Naive thymus-derived CD4-positive, alpha-beta T cell (primary cell): Measurements from ENCODE around the gene GPR85. TPM values are rescaled to one million over a fixed set of nuclear protein-coding genes. Genes with fewer than 3 reads are reported as not detected.
"Not testable (repeated sequence)": the region's sequence is repeated elsewhere in the genome, so short reads cannot be mapped to it uniquely, and the experiment has no call there.

ENCODE experiments used
- ATAC-seq: fragments of 150-1000 bp; cut with Tn5 transposase; 2 replicates; pipeline ENCODE4 v1.10.0; 2021; ENCODE audit warnings: mild to moderate bottlenecking, moderate library complexity
- CTCF ChIA-PET: fragments of 350-600 bp; sonication (Branson Sonifier 250); formaldehyde crosslinking; loops from one replicate; lab custom pipeline; 2021; ENCODE audit warnings: antibody characterized with exemption; lab: Charles Lee
- POLR2A ChIA-PET: fragments of 350-600 bp; sonication (Branson Sonifier 250); formaldehyde crosslinking; loops from one replicate; lab custom pipeline; 2021; ENCODE audit warnings: antibody characterized with exemption, inconsistent platforms; lab: Charles Lee
- DNase-seq, 9 donors: peaks; one replicate each; pipeline versions ENCODE4 v3.0.0 to v3.0.0-alpha.2; 2020 to 2022; ENCODE audit warnings: mixed read lengths in 1 of 9
- H3K27ac ChIP-seq: one replicate; pipeline ENCODE4 v1.7.0; 2013; ENCODE audit warnings: mild to moderate bottlenecking, low read depth, low read length, moderate library complexity
- H3K27me3 ChIP-seq, 2 donors: one replicate each; pipeline ENCODE4 v1.7.0; 2013; ENCODE audit warnings: low read length in 2 of 2, mild to moderate bottlenecking in 2 of 2, moderate library complexity in 2 of 2; ENCODE audit not compliant: control insufficient read depth in 2 of 2, insufficient read depth in 2 of 2
- H3K36me3 ChIP-seq, 3 experiments: 1 replicate in 2 of 3; 2 replicates in 1 of 3; pipeline ENCODE4 v1.7.0; 2013; ENCODE audit warnings: low read length in 3 of 3, mild to moderate bottlenecking in 3 of 3, moderate library complexity in 1 of 3; ENCODE audit not compliant: insufficient read depth in 3 of 3, control insufficient read depth in 2 of 3
- H3K4me1 ChIP-seq, 2 donors: one replicate each; pipeline ENCODE4 v1.7.0; 2013; ENCODE audit warnings: low read length in 2 of 2, mild to moderate bottlenecking in 2 of 2, moderate library complexity in 1 of 2; ENCODE audit not compliant: control insufficient read depth in 2 of 2, insufficient read depth in 2 of 2
- H3K4me3 ChIP-seq: 2 replicates; pipeline ENCODE4 v1.7.0; 2013; ENCODE audit warnings: mild to moderate bottlenecking, low read length
- H3K9me3 ChIP-seq, 3 experiments: 1 replicate in 2 of 3; 2 replicates in 1 of 3; pipeline ENCODE4 v1.7.0; 2013; ENCODE audit warnings: low read length in 3 of 3; ENCODE audit not compliant: control insufficient read depth in 2 of 3
- H3K27ac Mint-ChIP-seq, 9 donors: one replicate each; pipeline ENCODE4 v1.8.0; 2020 to 2022; ENCODE audit warnings: mixed read lengths in 9 of 9, mild to moderate bottlenecking in 8 of 9, moderate library complexity in 5 of 9, inconsistent platforms in 2 of 9
- H3K27me3 Mint-ChIP-seq, 5 donors: one replicate each; pipeline ENCODE4 v1.8.0; 2021 to 2022; ENCODE audit warnings: mixed read lengths in 5 of 5, mild to moderate bottlenecking in 1 of 5
- H3K36me3 Mint-ChIP-seq, 5 donors: one replicate each; pipeline ENCODE4 v1.8.0; 2020 to 2022; ENCODE audit warnings: mixed read lengths in 5 of 5, mild to moderate bottlenecking in 3 of 5, inconsistent platforms in 1 of 5
- H3K4me1 Mint-ChIP-seq, 7 donors: one replicate each; pipeline ENCODE4 v1.8.0; 2020 to 2022; ENCODE audit warnings: mixed read lengths in 7 of 7, mild to moderate bottlenecking in 3 of 7, inconsistent platforms in 1 of 7
- H3K4me3 Mint-ChIP-seq, 10 donors: one replicate each; pipeline ENCODE4 v1.8.0; 2020 to 2022; ENCODE audit warnings: mild to moderate bottlenecking in 10 of 10, mixed read lengths in 10 of 10, moderate library complexity in 6 of 10, inconsistent platforms in 2 of 10
- H3K9me3 Mint-ChIP-seq, 11 donors: one replicate each; pipeline ENCODE4 v1.8.0; 2020 to 2022; ENCODE audit warnings: mixed read lengths in 11 of 11, mild to moderate bottlenecking in 4 of 11, inconsistent platforms in 1 of 11, moderate library complexity in 1 of 11
- intact Hi-C, 2 donors: fragments of 100-400 bp; cut with micrococcal nuclease; formaldehyde crosslinking; loops; one replicate each; pipeline ENCODE4 v1.15.1; 2023
- polyA plus RNA-seq, 2 donors: library from polyadenylated mRNA; unstranded; fragments of 300-500 nt; fragmentation: Illumina TruSeq; gene quantifications; one replicate each; pipeline ENCODE4 v1.2.3, GENCODE V29; 2021
- total RNA-seq, 6 experiments: library from RNA in 5 of 6; stranded (reverse) in 5 of 6; gene quantifications; 1 replicate in 5 of 6; 2 replicates in 1 of 6; pipeline ENCODE4 v1.2.3 and lab custom pipeline; 2021 to 2026

The GPR85 gene
- total and polyA plus RNA-seq, 7 experiments from 2014 or later: 0.13 TPM; not detected in 6

- Mint-ChIP-seq H3K4me3 (no peak overlapping the region), H3K27ac (no peak overlapping the region), H3K4me1 (no peaks in the 10 kb centered on the region), H3K27me3 (peaks cover 4 to 27% (median 9%) of the 10 kb centered on the region in 5 donors), H3K9me3 (peaks cover 0 to 2% (median 0%) of the 10 kb centered on the region in 11 donors), H3K36me3 (no peaks in the 10 kb centered on the region)
- ChIA-PET POLR2A (no interaction called here), CTCF (no interaction called here)
- H3K36me3 ChIP-seq: no peaks in the 10 kb centered on the region
- H3K4me1 ChIP-seq: no peaks in the 10 kb centered on the region
- DNase-seq (no peak), ATAC-seq (peak; percentile 61)
- H3K27me3 ChIP-seq: peaks cover 0 to 3% of the 10 kb centered on the region in 2 donors
- no peak overlapping the region for H3K4me3 ChIP-seq
- no peak overlapping the region for H3K27ac ChIP-seq
- intact Hi-C loops: no loop called here
- no peaks in the 10 kb centered on the region for H3K9me3 ChIP-seq
These were observed 15.2 kb downstream of the GPR85 start for GRCh38 chr7:113071465-113071864.

GRCh38 chr7:113062499-113062898, 24.1 kb downstream of the GPR85 start:
- Histone ChIP-seq H3K36me3 (no peaks in the 10 kb centered on the region), H3K4me1 (no peaks in the 10 kb centered on the region), H3K27me3 (peaks cover 0 to 3% of the 10 kb centered on the region in 2 donors), H3K27ac (no peak overlapping the region), H3K4me3 (no peak overlapping the region), H3K9me3 (no peaks in the 10 kb centered on the region)
- ChIA-PET POLR2A (no interaction called here), CTCF (no interaction called here)
- Mint-ChIP-seq H3K36me3 (no peaks in the 10 kb centered on the region), H3K27me3 (peaks cover 0 to 34% (median 31%) of the 10 kb centered on the region in 5 donors), H3K4me1 (no peaks in the 10 kb centered on the region), H3K27ac (no peak overlapping the region), H3K9me3 (no peaks in the 10 kb centered on the region), H3K4me3 (no peak overlapping the region)
- ATAC-seq (no peak), DNase-seq (no peak)
- intact Hi-C loops: no loop called here

- no peaks in the 10 kb centered on the region for H3K4me1 ChIP-seq
- no peaks in the 10 kb centered on the region for H3K9me3 ChIP-seq
- no peaks in the 10 kb centered on the region for H3K36me3 ChIP-seq
- H3K4me3 ChIP-seq: no peak overlapping the region
- DNase-seq (no peak), ATAC-seq (no peak)
- Mint-ChIP-seq H3K9me3 (no peaks in the 10 kb centered on the region), H3K4me3 (no peak overlapping the region), H3K36me3 (no peaks in the 10 kb centered on the region), H3K27ac (no peak overlapping the region), H3K4me1 (no peaks in the 10 kb centered on the region), H3K27me3 (peaks cover 0 to 38% (median 36%) of the 10 kb centered on the region in 5 donors)
- ChIA-PET POLR2A (no interaction called here), CTCF (no interaction called here)
- no peak overlapping the region for H3K27ac ChIP-seq
- H3K27me3 ChIP-seq: peaks cover 0 to 3% of the 10 kb centered on the region in 2 donors
- intact Hi-C loops: no loop called here
These were observed 26.5 kb downstream of the GPR85 start for GRCh38 chr7:113060100-113060499.

GRCh38 chr7:113054938-113055337, 31.7 kb downstream of the GPR85 start:
- peaks cover 0 to 3% of the 10 kb centered on the region in 2 donors for H3K27me3 ChIP-seq
- Mint-ChIP-seq H3K4me3 (no peak overlapping the region), H3K27me3 (peaks cover 0 to 49% (median 31%) of the 10 kb centered on the region in 5 donors), H3K9me3 (peaks cover 0 to 21% (median 5%) of the 10 kb centered on the region in 11 donors), H3K36me3 (no peaks in the 10 kb centered on the region), H3K4me1 (no peaks in the 10 kb centered on the region), H3K27ac (no peak overlapping the region)
- no peaks in the 10 kb centered on the region for H3K36me3 ChIP-seq
- H3K9me3 ChIP-seq: no peaks in the 10 kb centered on the region
- H3K27ac ChIP-seq: no peak overlapping the region
- ATAC-seq (no peak), DNase-seq (no peak)
- intact Hi-C loops: no loop called here
- POLR2A ChIA-PET: no interaction called here
- CTCF ChIA-PET: no interaction called here
- H3K4me1 ChIP-seq: no peaks in the 10 kb centered on the region
- no peak overlapping the region for H3K4me3 ChIP-seq

- H3K27ac ChIP-seq, H3K4me3 ChIP-seq, DNase-seq, CTCF ChIA-PET, H3K36me3 ChIP-seq, H3K36me3 Mint-ChIP-seq, H3K27me3 ChIP-seq, H3K4me1 ChIP-seq, POLR2A ChIA-PET, H3K27ac Mint-ChIP-seq, intact Hi-C loops, H3K4me1 Mint-ChIP-seq, ATAC-seq, H3K4me3 Mint-ChIP-seq, H3K9me3 ChIP-seq: not testable (repeated sequence)
- peaks cover 0 to 28% (median 7%) of the 10 kb centered on the region in 11 donors for H3K9me3 Mint-ChIP-seq
- H3K27me3 Mint-ChIP-seq: peaks cover 0 to 54% (median 35%) of the 10 kb centered on the region in 5 donors
These were observed 32.4 kb downstream of the GPR85 start for GRCh38 chr7:113054272-113054671.

- H3K36me3 ChIP-seq, H3K27ac Mint-ChIP-seq, POLR2A ChIA-PET, H3K4me3 ChIP-seq, H3K27ac ChIP-seq, H3K36me3 Mint-ChIP-seq, H3K4me1 ChIP-seq, ATAC-seq, H3K4me1 Mint-ChIP-seq, H3K27me3 ChIP-seq, CTCF ChIA-PET, intact Hi-C loops, H3K4me3 Mint-ChIP-seq, DNase-seq, H3K9me3 ChIP-seq: not testable (repeated sequence)
- peaks cover 0 to 28% (median 7%) of the 10 kb centered on the region in 11 donors for H3K9me3 Mint-ChIP-seq
- H3K27me3 Mint-ChIP-seq: peaks cover 0 to 25% (median 11%) of the 10 kb centered on the region in 5 donors
These were observed 37.4 kb downstream of the GPR85 start for GRCh38 chr7:113049221-113049620.

GRCh38 chr7:113046453-113046852, 40.2 kb downstream of the GPR85 start:
- peaks cover 0 to 27% (median 21%) of the 10 kb centered on the region in 5 donors for H3K27me3 Mint-ChIP-seq
- no peaks in the 10 kb centered on the region for H3K4me1 Mint-ChIP-seq
- DNase-seq (no peak), ATAC-seq (no peak)
- Histone ChIP-seq H3K4me1 (no peaks in the 10 kb centered on the region), H3K27me3 (no peaks in the 10 kb centered on the region), H3K36me3 (no peaks in the 10 kb centered on the region), H3K4me3 (no peak overlapping the region), H3K9me3 (no peaks in the 10 kb centered on the region), H3K27ac (no peak overlapping the region)
- H3K36me3 Mint-ChIP-seq: no peaks in the 10 kb centered on the region
- intact Hi-C loops: no loop called here
- H3K27ac Mint-ChIP-seq: no peak overlapping the region
- ChIA-PET POLR2A (no interaction called here), CTCF (no interaction called here)
- no peak overlapping the region for H3K4me3 Mint-ChIP-seq
- H3K9me3 Mint-ChIP-seq: peaks cover 0 to 19% (median 4%) of the 10 kb centered on the region in 11 donors
